B cell (primary cell): ENCODE results near the gene EGFR. TPM values are rescaled to one million over a fixed set of nuclear protein-coding genes. Genes with fewer than 3 reads are reported as not detected.

Experiments used
- ATAC-seq: fragments of 200-7000 bp; cut with Tn5 transposase; one replicate; pipeline ENCODE4 v1.10.0; 2021; ENCODE audit warnings: low read depth, mild to moderate bottlenecking, moderate number of reproducible peaks, moderate library complexity
- CTCF ChIA-PET: fragments of 350-600 bp; sonication (Branson Sonifier 250); formaldehyde crosslinking; loops from one replicate; lab custom pipeline; 2021; ENCODE audit warnings: antibody characterized with exemption, inconsistent platforms; lab: Charles Lee
- POLR2A ChIA-PET: fragments of 350-600 bp; sonication (Branson Sonifier 250); formaldehyde crosslinking; loops from one replicate; lab custom pipeline; 2021; ENCODE audit warnings: antibody characterized with exemption; lab: Charles Lee
- DNase-seq: peaks from one replicate; pipeline ENCODE4 v3.0.0; 2013
- H2AFZ ChIP-seq: 2 replicates; pipeline ENCODE4 v1.6.1; 2012; ENCODE audit warnings: mild to moderate bottlenecking, low read depth, low read length; ENCODE audit not compliant: insufficient read depth, poor library complexity, severe bottlenecking
- H3K27ac ChIP-seq, 2 donors: 1 replicate in 1 of 2; 2 replicates in 1 of 2; pipeline ENCODE4 v1.5.1; 2012 to 2013; ENCODE audit warnings: low read length in 2 of 2, mild to moderate bottlenecking in 2 of 2, moderate library complexity in 1 of 2
- H3K27me3 ChIP-seq, 4 experiments: fragments of 200-600 bp in 1 of 4; sonication (generic) in 1 of 4; replicated peaks in 1 of 4; 1 replicate in 2 of 4; 2 replicates in 2 of 4; pipeline versions ENCODE4 v1.6.1 to v1.7.0; 2013 to 2016; ENCODE audit warnings: low read length in 3 of 4, mild to moderate bottlenecking in 2 of 4, mixed read lengths in 1 of 4, moderate library complexity in 1 of 4; ENCODE audit not compliant: insufficient read depth in 4 of 4, control insufficient read depth in 3 of 4; ENCODE audit errors: control extremely low read depth in 1 of 4
- H3K36me3 ChIP-seq, 2 experiments: replicated peaks in 1 of 2; 1 replicate in 1 of 2; 2 replicates in 1 of 2; pipeline versions ENCODE4 v1.6.1 to v1.7.1; 2013; ENCODE audit warnings: low read length in 1 of 2; ENCODE audit not compliant: insufficient read depth in 2 of 2, control insufficient read depth in 1 of 2; ENCODE audit errors: control extremely low read depth in 1 of 2, extremely low read depth in 1 of 2
- H3K4me1 ChIP-seq, 2 donors: fragments of 200-600 bp in 1 of 2; sonication (generic) in 1 of 2; 1 replicate in 1 of 2; 2 replicates in 1 of 2; pipeline versions ENCODE4 v1.5.1 to v1.6.1; 2013 to 2017; ENCODE audit warnings: low read length in 2 of 2; ENCODE audit not compliant: control insufficient read depth in 2 of 2, insufficient read depth in 2 of 2
- H3K4me2 ChIP-seq: replicated peaks from 2 replicates; pipeline ENCODE3; 2012; ENCODE audit warnings: mild to moderate bottlenecking, low read depth, low read length; ENCODE audit not compliant: poor library complexity, severe bottlenecking
- H3K4me3 ChIP-seq, 5 experiments: fragments of 200-600 bp in 1 of 5; sonication (generic) in 1 of 5; 1 replicate in 3 of 5; 2 replicates in 2 of 5; pipeline versions ENCODE4 v1.5.1 to v1.7.0; 2011 to 2016; ENCODE audit warnings: low read length in 4 of 5, mild to moderate bottlenecking in 4 of 5, low read depth in 2 of 5, control low read depth in 1 of 5, moderate library complexity in 1 of 5; ENCODE audit not compliant: insufficient read depth in 1 of 5; ENCODE audit errors: control extremely low read depth in 1 of 5, extremely low read depth in 1 of 5
- H3K79me2 ChIP-seq: fragments of 200-600 bp; sonication (generic); one replicate; pipeline ENCODE4 v1.6.0; 2016; ENCODE audit warnings: low read length; ENCODE audit not compliant: control insufficient read depth, insufficient read depth
- H3K9ac ChIP-seq: fragments of 200-600 bp; sonication (generic); 2 replicates; pipeline ENCODE4 v1.6.1; 2017; ENCODE audit warnings: mild to moderate bottlenecking, low read length, moderate library complexity
- H3K9me3 ChIP-seq, 3 donors: one replicate each; pipeline versions ENCODE4 v1.6.1 to v1.7.1; 2013; ENCODE audit warnings: low read length in 2 of 3; ENCODE audit not compliant: control insufficient read depth in 2 of 3, insufficient read depth in 1 of 3; ENCODE audit errors: control extremely low read depth in 1 of 3
- H4K20me1 ChIP-seq: 2 replicates; pipeline ENCODE4 v1.6.0; 2012; ENCODE audit warnings: mild to moderate bottlenecking, low read length; ENCODE audit not compliant: insufficient read depth, control insufficient read depth, poor library complexity, severe bottlenecking
- H3K27ac Mint-ChIP-seq: one replicate; pipeline ENCODE4 v1.8.0; 2021; ENCODE audit warnings: mixed read lengths
- H3K27me3 Mint-ChIP-seq: one replicate; pipeline ENCODE4 v1.8.0; 2021; ENCODE audit warnings: mixed read lengths
- H3K4me1 Mint-ChIP-seq: one replicate; pipeline ENCODE4 v1.8.0; 2021; ENCODE audit warnings: mixed read lengths
- H3K4me3 Mint-ChIP-seq: one replicate; pipeline ENCODE4 v1.8.0; 2021; ENCODE audit warnings: mixed read lengths
- H3K9me3 Mint-ChIP-seq: one replicate; pipeline ENCODE4 v1.8.0; 2022; ENCODE audit warnings: mixed read lengths; ENCODE audit not compliant: insufficient read depth
- CTCF ChIP-seq: fragments of 200-600 bp; IDR thresholded peaks from one replicate; pipeline ENCODE4 v1.8.0; 2022; ENCODE audit warnings: antibody characterized with exemption, mild to moderate bottlenecking
- EZH2 ChIP-seq: IDR thresholded peaks from 2 replicates; pipeline ENCODE4 v1.6.1; 2012; ENCODE audit warnings: borderline replicate concordance, low read depth, mild to moderate bottlenecking, moderate library complexity, low read length; ENCODE audit not compliant: insufficient read depth, poor library complexity, severe bottlenecking
- WGBS: methylation state at CpG from one replicate; pipeline ENCODE4 v1.1.5; 2013; ENCODE audit warnings: missing lambda C conversion rate; ENCODE audit not compliant: insufficient coverage; 5-methylcytosine and 5-hydroxymethylcytosine counted together
- intact Hi-C: fragments of 100-400 bp; cut with micrococcal nuclease; formaldehyde crosslinking; loops from one replicate; pipeline ENCODE4 v1.10.0; 2022
- polyA plus RNA-seq: library from polyadenylated mRNA; depleted of rRNA; stranded (reverse); fragments of >200 nt; gene quantifications from 2 replicates; pipeline ENCODE4 v1.2.3, GENCODE V29; 2012
- total RNA-seq, 2 donors: library from RNA; stranded (reverse); fragments of 120-200 nt in 1 of 2; gene quantifications; 1 replicate in 1 of 2; 2 replicates in 1 of 2; pipeline versions ENCODE4 v1.2.3 to v1.2.4, GENCODE V29; 2013 to 2022

The EGFR gene
- total and polyA plus RNA-seq, 2 donors (not counting 1 experiment from before 2014, with no cell fraction given) = not detected

- ChIA-PET CTCF (no interaction called here), POLR2A (no interaction called here)
- no peaks in the 10 kb centered on the region for H3K36me3 ChIP-seq
- H3K4me1 ChIP-seq = no peaks in the 10 kb centered on the region
- peaks cover 0 to 4% (median 0%) of the 10 kb centered on the region in 3 donors for H3K9me3 ChIP-seq
- intact Hi-C loops = no loop called here
- Mint-ChIP-seq H3K4me3 (no peak overlapping the region), H3K27me3 (peaks cover 17% of the 10 kb centered on the region), H3K4me1 (no peaks in the 10 kb centered on the region), H3K9me3 (no peaks in the 10 kb centered on the region), H3K27ac (no peak overlapping the region)
- no peak overlapping the region for H3K9ac ChIP-seq
- H3K79me2 ChIP-seq = no peaks in the 10 kb centered on the region
- H2AFZ ChIP-seq = no peak overlapping the region
- no peak for ATAC-seq
- H3K27ac ChIP-seq = no peak overlapping the region
- WGBS = 81% methylated on average over 3 of the region's 7 CpGs
- H3K4me2 ChIP-seq = no peak overlapping the region
- TF ChIP-seq CTCF = no peak
- TF ChIP-seq EZH2 = no peak
- no peak for DNase-seq
- no peak overlapping the region for H3K4me3 ChIP-seq
- H4K20me1 ChIP-seq = no peaks in the 10 kb centered on the region
- no peaks in the 10 kb centered on the region for H3K27me3 ChIP-seq
Measured at GRCh38 chr7:55190511-55191160, 171.8 kb downstream of the EGFR start.

- no peak overlapping the region for H2AFZ ChIP-seq
- H3K4me3 ChIP-seq = no peak overlapping the region
- no peaks in the 10 kb centered on the region for H3K36me3 ChIP-seq
- ATAC-seq = no peak
- H3K27ac ChIP-seq = no peak overlapping the region
- no peak overlapping the region for H3K27ac Mint-ChIP-seq
- H3K9me3 ChIP-seq = no peaks in the 10 kb centered on the region
- H3K27me3 Mint-ChIP-seq = peaks cover 15% of the 10 kb centered on the region
- H3K9me3 Mint-ChIP-seq = no peaks in the 10 kb centered on the region
- DNase-seq = no peak
- intact Hi-C loops = no loop called here
- H4K20me1 ChIP-seq = no peaks in the 10 kb centered on the region
- H3K4me2 ChIP-seq = no peak overlapping the region
- H3K9ac ChIP-seq = no peak overlapping the region
- TF ChIP-seq EZH2 (no peak), CTCF (no peak)
- no peaks in the 10 kb centered on the region for H3K27me3 ChIP-seq
- WGBS = 94% methylated on average over 16 of the region's 17 CpGs
- H3K4me1 ChIP-seq = no peaks in the 10 kb centered on the region
- ChIA-PET CTCF (no interaction called here), POLR2A (no interaction called here)
- H3K4me1 Mint-ChIP-seq = no peaks in the 10 kb centered on the region
- no peak overlapping the region for H3K4me3 Mint-ChIP-seq
- H3K79me2 ChIP-seq = no peaks in the 10 kb centered on the region
Measured at GRCh38 chr7:55191161-55191925, 172.5 kb downstream of the EGFR start.
